Endothelial cell of umbilical vein (primary cell): ENCODE results near the gene GJB4. TPM values are rescaled to one million over a fixed set of nuclear protein-coding genes. Genes with fewer than 3 reads are reported as not detected.

Source experiments
- BruUV-seq: library from RNA; stranded (reverse); fragments of 400-500 nt; replicated peaks from 2 replicates; lab custom pipeline; 2021; lab: Mats Ljungman, UMichigan
- CTCF ChIA-PET: fragments of 300-600, 350-600 bp; sonication (Branson Sonifier 250); formaldehyde crosslinking; loops from one replicate; lab custom pipeline; 2021; ENCODE audit warnings: antibody characterized with exemption, inconsistent platforms; lab: Charles Lee
- POLR2A ChIA-PET: fragments of 300-600, 350-600 bp; sonication (Branson Sonifier 250); formaldehyde crosslinking; loops from one replicate; lab custom pipeline; 2021; ENCODE audit warnings: antibody characterized with exemption, inconsistent platforms; lab: Charles Lee
- DNase-seq: peaks from one replicate; pipeline ENCODE4 v3.0.0-alpha.2; 2011; ENCODE audit warnings: low read depth, low spot score
- FAIRE-seq: peaks from 2 replicates; lab custom pipeline; 2011; peaks lifted over from hg19 to GRCh38; lab: Jason Lieb, UNC
- H2AFZ ChIP-seq: 2 replicates; pipeline ENCODE4 v1.6.0; 2012; ENCODE audit warnings: low read depth, low read length, control low read depth, inconsistent platforms
- H3K27ac ChIP-seq: 2 replicates; pipeline ENCODE4 v1.5.1; 2011; ENCODE audit warnings: low read depth, mild to moderate bottlenecking, control low read depth, low read length, moderate library complexity; ENCODE audit not compliant: insufficient read depth
- H3K27me3 ChIP-seq, 2 experiments: 2 replicates each; pipeline versions ENCODE4 v1.6.0 to v1.6.1; 2011; ENCODE audit warnings: low read length in 2 of 2, mixed read lengths in 1 of 2; ENCODE audit not compliant: control insufficient read depth in 2 of 2, insufficient read depth in 2 of 2
- H3K36me3 ChIP-seq, 2 experiments: 2 replicates in 1 of 2; 3 replicates in 1 of 2; pipeline ENCODE4 v1.5.1; 2011; ENCODE audit warnings: low read length in 2 of 2, mild to moderate bottlenecking in 1 of 2, moderate library complexity in 1 of 2; ENCODE audit not compliant: control insufficient read depth in 2 of 2, insufficient read depth in 2 of 2; ENCODE audit errors: extremely low read depth in 1 of 2
- H3K4me1 ChIP-seq: 3 replicates; pipeline ENCODE4 v1.5.1; 2011; ENCODE audit warnings: mild to moderate bottlenecking, low read length; ENCODE audit not compliant: control insufficient read depth, insufficient read depth; ENCODE audit errors: extremely low read depth
- H3K4me2 ChIP-seq: 2 replicates; pipeline ENCODE4 v1.6.1; 2011; ENCODE audit warnings: low read length, control low read depth, mixed read lengths; ENCODE audit not compliant: insufficient read depth
- H3K4me3 ChIP-seq, 3 experiments: fragments of 200-600 bp in 1 of 3; sonication (generic), shearing (Covaris generic) in 1 of 3; replicated peaks in 1 of 3; 2 replicates each; pipeline ENCODE4 v1.5.1; 2011 to 2016; ENCODE audit warnings: control low read depth in 3 of 3, low read length in 3 of 3, mild to moderate bottlenecking in 2 of 3, inconsistent platforms in 1 of 3, low read depth in 1 of 3, moderate library complexity in 1 of 3; ENCODE audit not compliant: insufficient read depth in 1 of 3
- H3K79me2 ChIP-seq: 2 replicates; pipeline ENCODE4 v1.6.0; 2012; ENCODE audit warnings: low read length, inconsistent platforms; ENCODE audit not compliant: control insufficient read depth, insufficient read depth
- H3K9ac ChIP-seq: replicated peaks from 2 replicates; pipeline ENCODE3; 2011; ENCODE audit warnings: low read length, control low read depth; ENCODE audit not compliant: insufficient read depth; ENCODE audit errors: extremely low read depth
- H3K9me1 ChIP-seq: replicated peaks from 3 replicates; pipeline ENCODE4 v1.6.0; 2011; ENCODE audit warnings: mild to moderate bottlenecking, low read length; ENCODE audit not compliant: control insufficient read depth, insufficient read depth; ENCODE audit errors: extremely low read depth
- H3K9me3 ChIP-seq: replicated peaks from 2 replicates; pipeline ENCODE4 v1.5.1; 2012; ENCODE audit warnings: low read length, inconsistent platforms; ENCODE audit not compliant: control insufficient read depth, insufficient read depth
- H4K20me1 ChIP-seq: replicated peaks from 2 replicates; pipeline ENCODE3; 2011; ENCODE audit warnings: mild to moderate bottlenecking, low read length; ENCODE audit not compliant: control insufficient read depth, insufficient read depth; ENCODE audit errors: extremely low read depth
- FOS ChIP-seq: IDR thresholded peaks from 2 replicates; pipeline ENCODE4 v1.6.1; 2011; ENCODE audit warnings: mild to moderate bottlenecking, low read length, moderate library complexity, borderline replicate concordance; ENCODE audit not compliant: insufficient read depth
- MYC ChIP-seq: IDR thresholded peaks from one replicate; pipeline ENCODE4 v1.6.1; 2011; ENCODE audit warnings: mild to moderate bottlenecking, low read depth, low read length
- POLR2A ChIP-seq: IDR thresholded peaks from 2 replicates; pipeline ENCODE4 v1.6.1; 2012; ENCODE audit warnings: low read depth, mild to moderate bottlenecking, control low read depth, low read length
- POLR2AphosphoS5 ChIP-seq: IDR thresholded peaks from 2 replicates; pipeline ENCODE4 v1.6.1; 2012; ENCODE audit warnings: low read depth, mild to moderate bottlenecking, control low read depth, low read length, moderate library complexity; ENCODE audit not compliant: insufficient read depth
- dilution Hi-C: fragments of 300-500 bp; cut with MboI; formaldehyde crosslinking; loops from one replicate; pipeline ENCODE4 v1.15.0; 2019; ENCODE audit warnings: low sequenced_read_pairs; ENCODE audit not compliant: extremely low pct_ligation_motif_present
- intact Hi-C: fragments of 100-400 bp; cut with micrococcal nuclease; formaldehyde crosslinking; loops from one replicate; pipeline ENCODE4 v1.10.0; 2022
- polyA plus RNA-seq, 4 experiments: library from polyadenylated mRNA; depleted of rRNA in 3 of 4; stranded (reverse) in 3 of 4; unstranded in 1 of 4; fragments of >200 nt; gene quantifications; 2 replicates each; pipeline versions ENCODE4 v1.2.1 to v1.2.3, GENCODE V29; 2011 to 2012; ENCODE audit warnings: missing spikeins in 1 of 4
- total RNA-seq: library from RNA; stranded (reverse); gene quantifications from 2 replicates; pipeline ENCODE4 v1.2.3, GENCODE V29; 2021
- TF ChIP-seq, protein P1 (sequence below): IDR thresholded peaks from 2 replicates; pipeline ENCODE4 v1.6.1; 2011; ENCODE audit not compliant: insufficient read depth, insufficient read length
- TF ChIP-seq, protein P2 (sequence below), 2 donors: IDR thresholded peaks; 1 replicate in 1 of 2; 2 replicates in 1 of 2; pipeline ENCODE4 v1.5.1; 2011; ENCODE audit warnings: low read length in 2 of 2, mild to moderate bottlenecking in 2 of 2, moderate library complexity in 2 of 2, control low read depth in 1 of 2, inconsistent platforms in 1 of 2, low read depth in 1 of 2; ENCODE audit not compliant: insufficient read depth in 1 of 2; ENCODE audit errors: extremely low read depth in 1 of 2

Gene GJB4
- total and polyA plus RNA-seq, 2 donors (not counting 3 experiments of a cell fraction or from before 2014, with no cell fraction given): not detected

DNA sequence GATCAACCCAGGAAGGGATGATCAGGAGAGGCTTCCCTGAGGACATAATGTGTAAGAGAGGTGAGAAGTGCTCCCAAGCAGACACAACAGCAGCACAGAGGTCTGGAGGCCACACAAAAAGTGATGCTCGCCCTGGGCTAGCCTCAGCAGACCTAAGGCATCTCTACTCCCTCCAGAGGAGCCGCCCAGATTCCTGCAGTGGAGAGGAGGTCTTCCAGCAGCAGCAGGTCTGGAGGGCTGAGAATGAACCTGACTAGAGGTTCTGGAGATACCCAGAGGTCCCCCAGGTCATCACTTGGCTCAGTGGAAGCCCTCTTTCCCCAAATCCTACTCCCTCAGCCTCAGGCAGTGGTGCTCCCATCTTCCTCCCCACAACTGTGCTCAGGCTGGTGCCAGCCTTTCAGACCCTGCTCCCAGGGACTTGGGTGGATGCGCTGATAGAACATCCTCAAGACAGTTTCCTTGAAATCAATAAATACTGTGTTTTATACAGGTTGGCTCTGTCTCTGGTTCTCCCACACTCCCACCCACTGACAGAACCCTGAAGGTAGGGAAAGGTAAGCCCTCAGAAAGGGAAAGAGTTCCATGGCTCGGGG, 26.4 kb downstream of the GJB4 start:
- Histone ChIP-seq H3K4me2 (no peak overlapping the region), H3K79me2 (no peaks in the 10 kb centered on the region), H3K36me3 (no peaks in the 10 kb centered on the region), H3K27me3 (peaks cover 17 to 23% of the 10 kb centered on the region in 2 experiments), H3K27ac (no peak overlapping the region), H3K4me3 (no peak overlapping the region), H3K9ac (no peak overlapping the region), H2AFZ (no peak overlapping the region), H3K4me1 (no peaks in the 10 kb centered on the region), H4K20me1 (no peaks in the 10 kb centered on the region), H3K9me1 (no peaks in the 10 kb centered on the region), H3K9me3 (no peaks in the 10 kb centered on the region)
- dilution Hi-C loops (no loop called here), intact Hi-C loops (loop anchor here (1.0 to 5.0 kb wide), 6 partner anchors 66 to 986 kb away; partner anchors contain the start of gene SFPQ)
- no peak for FAIRE-seq
- CTCF ChIA-PET: interaction anchor here (0.6 to 4.0 kb wide), 17 partner anchors 9 to 462 kb away, joined by 3 to 83 read pairs (median 5); partner anchors contain the start of genes SMIM12 and TMEM35B
- no peak for TF ChIP-seq FOS
- TF ChIP-seq, protein P1, sequence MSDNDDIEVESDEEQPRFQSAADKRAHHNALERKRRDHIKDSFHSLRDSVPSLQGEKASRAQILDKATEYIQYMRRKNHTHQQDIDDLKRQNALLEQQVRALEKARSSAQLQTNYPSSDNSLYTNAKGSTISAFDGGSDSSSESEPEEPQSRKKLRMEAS: no peak
- POLR2A ChIA-PET: no interaction called here
- no peak for DNase-seq
- no TSS peak for BruUV-seq

DNA sequence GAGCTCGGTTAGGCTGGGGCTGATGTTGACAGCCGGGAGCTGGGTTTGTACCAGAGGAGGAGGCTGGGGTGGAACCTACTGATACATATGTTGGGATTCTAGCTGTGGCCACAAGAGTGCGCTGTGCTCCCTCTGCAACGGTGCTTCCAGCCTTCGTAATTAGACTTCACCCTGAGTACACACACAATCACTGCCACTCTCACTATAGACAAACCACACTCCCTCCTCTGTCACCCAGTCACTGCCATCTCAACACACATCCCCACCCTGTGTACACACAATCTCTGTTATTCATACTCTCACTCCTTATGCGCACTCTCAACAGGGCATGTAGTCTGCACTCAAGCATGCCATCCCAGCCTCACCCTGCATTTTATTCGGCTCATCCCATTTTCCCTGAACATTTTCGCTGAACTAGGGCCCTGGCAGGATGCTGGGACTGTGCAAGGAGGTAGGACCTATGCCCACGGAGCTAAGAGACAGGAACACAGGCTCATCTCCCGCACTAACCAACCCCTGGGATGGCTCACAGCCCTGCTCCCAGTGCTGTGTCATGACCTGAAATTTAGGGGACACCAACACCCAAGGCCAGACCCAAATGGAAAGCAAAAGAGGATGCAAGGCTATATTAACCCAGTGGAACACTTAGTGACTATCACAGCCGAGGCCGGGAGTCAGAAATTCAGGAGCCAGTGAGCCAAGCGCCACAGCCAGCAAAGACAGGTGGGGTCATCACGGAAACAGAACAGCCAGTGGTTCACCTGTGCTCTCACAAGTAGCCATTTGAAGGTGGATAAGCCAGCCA, 27.2 kb downstream of the GJB4 start:
- dilution Hi-C loops: no loop called here
- ChIA-PET CTCF (interaction anchor here (0.6 to 4.0 kb wide), 16 partner anchors 9 to 462 kb away, joined by 3 to 83 read pairs (median 4); partner anchors contain the start of genes SMIM12 and TMEM35B), POLR2A (no interaction called here)
- TF ChIP-seq, protein P1: no peak
- no peak for TF ChIP-seq POLR2A
- TF ChIP-seq MYC: no peak
- TF ChIP-seq POLR2AphosphoS5: no peak
- TF ChIP-seq, protein P2, sequence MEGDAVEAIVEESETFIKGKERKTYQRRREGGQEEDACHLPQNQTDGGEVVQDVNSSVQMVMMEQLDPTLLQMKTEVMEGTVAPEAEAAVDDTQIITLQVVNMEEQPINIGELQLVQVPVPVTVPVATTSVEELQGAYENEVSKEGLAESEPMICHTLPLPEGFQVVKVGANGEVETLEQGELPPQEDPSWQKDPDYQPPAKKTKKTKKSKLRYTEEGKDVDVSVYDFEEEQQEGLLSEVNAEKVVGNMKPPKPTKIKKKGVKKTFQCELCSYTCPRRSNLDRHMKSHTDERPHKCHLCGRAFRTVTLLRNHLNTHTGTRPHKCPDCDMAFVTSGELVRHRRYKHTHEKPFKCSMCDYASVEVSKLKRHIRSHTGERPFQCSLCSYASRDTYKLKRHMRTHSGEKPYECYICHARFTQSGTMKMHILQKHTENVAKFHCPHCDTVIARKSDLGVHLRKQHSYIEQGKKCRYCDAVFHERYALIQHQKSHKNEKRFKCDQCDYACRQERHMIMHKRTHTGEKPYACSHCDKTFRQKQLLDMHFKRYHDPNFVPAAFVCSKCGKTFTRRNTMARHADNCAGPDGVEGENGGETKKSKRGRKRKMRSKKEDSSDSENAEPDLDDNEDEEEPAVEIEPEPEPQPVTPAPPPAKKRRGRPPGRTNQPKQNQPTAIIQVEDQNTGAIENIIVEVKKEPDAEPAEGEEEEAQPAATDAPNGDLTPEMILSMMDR (IDR thresholded peaks at IDR 0.05; ENCODE audit: extremely low read depth in 1 of 2, insufficient read depth in 1 of 2, low read depth in 1 of 2, low read length in 2 of 2): peak; percentile 74 to 89
- H3K27ac ChIP-seq: no peak overlapping the region
- DNase-seq (peak; percentile 79), FAIRE-seq (peak; percentile 93)
- H4K20me1 ChIP-seq: no peaks in the 10 kb centered on the region
- H3K9ac ChIP-seq: no peak overlapping the region
- no peak overlapping the region for H3K4me3 ChIP-seq
- H2AFZ ChIP-seq: no peak overlapping the region
- no peaks in the 10 kb centered on the region for H3K36me3 ChIP-seq
- H3K79me2 ChIP-seq: no peaks in the 10 kb centered on the region
- intact Hi-C loops: loop anchor here (1.0 to 5.0 kb wide), 6 partner anchors 66 to 986 kb away; partner anchors contain the start of gene SFPQ
- H3K27me3 ChIP-seq: peaks cover 18 to 19% of the 10 kb centered on the region in 2 experiments
- H3K9me1 ChIP-seq: no peaks in the 10 kb centered on the region
- no peaks in the 10 kb centered on the region for H3K9me3 ChIP-seq
- H3K4me1 ChIP-seq: no peaks in the 10 kb centered on the region
- no peak overlapping the region for H3K4me2 ChIP-seq
- no TSS peak for BruUV-seq
